ENCODE measurements around the gene BCR. TPM values are rescaled to one million over a fixed set of nuclear protein-coding genes. Genes with fewer than 3 reads are reported as not detected.

The BCR gene
- polyA plus RNA-seq, 1 experiment = 21.4 TPM

GRCh38 chr22:23251445-23252093 is 71.3 kb downstream of the BCR start:
- Histone ChIP-seq H3K9me3 (ENCODE audit: control insufficient read depth, insufficient read depth, low read length) (no peaks in the 10 kb centered on the region), H3K27ac (ENCODE audit: low read depth, low read length) (no peak overlapping the region), H3K4me3 (ENCODE audit: low read depth, low read length) (no peak overlapping the region), H3K27me3 (ENCODE audit: control insufficient read depth, insufficient read depth, low read length) (no peaks in the 10 kb centered on the region)
- TF ChIP-seq, protein P1, sequence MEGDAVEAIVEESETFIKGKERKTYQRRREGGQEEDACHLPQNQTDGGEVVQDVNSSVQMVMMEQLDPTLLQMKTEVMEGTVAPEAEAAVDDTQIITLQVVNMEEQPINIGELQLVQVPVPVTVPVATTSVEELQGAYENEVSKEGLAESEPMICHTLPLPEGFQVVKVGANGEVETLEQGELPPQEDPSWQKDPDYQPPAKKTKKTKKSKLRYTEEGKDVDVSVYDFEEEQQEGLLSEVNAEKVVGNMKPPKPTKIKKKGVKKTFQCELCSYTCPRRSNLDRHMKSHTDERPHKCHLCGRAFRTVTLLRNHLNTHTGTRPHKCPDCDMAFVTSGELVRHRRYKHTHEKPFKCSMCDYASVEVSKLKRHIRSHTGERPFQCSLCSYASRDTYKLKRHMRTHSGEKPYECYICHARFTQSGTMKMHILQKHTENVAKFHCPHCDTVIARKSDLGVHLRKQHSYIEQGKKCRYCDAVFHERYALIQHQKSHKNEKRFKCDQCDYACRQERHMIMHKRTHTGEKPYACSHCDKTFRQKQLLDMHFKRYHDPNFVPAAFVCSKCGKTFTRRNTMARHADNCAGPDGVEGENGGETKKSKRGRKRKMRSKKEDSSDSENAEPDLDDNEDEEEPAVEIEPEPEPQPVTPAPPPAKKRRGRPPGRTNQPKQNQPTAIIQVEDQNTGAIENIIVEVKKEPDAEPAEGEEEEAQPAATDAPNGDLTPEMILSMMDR (IDR thresholded peaks at IDR 0.05; ENCODE audit: low read depth, low read length) = no peak
- CTCF ChIA-PET = interaction anchor here (1.5 kb wide), 1 partner anchor 31 kb away, joined by 4 read pairs; no protein-coding TSS in a partner anchor
- POLR2A ChIA-PET = no interaction called here
- no peak for DNase-seq (ENCODE audit: low read depth, low spot score)

DNA sequence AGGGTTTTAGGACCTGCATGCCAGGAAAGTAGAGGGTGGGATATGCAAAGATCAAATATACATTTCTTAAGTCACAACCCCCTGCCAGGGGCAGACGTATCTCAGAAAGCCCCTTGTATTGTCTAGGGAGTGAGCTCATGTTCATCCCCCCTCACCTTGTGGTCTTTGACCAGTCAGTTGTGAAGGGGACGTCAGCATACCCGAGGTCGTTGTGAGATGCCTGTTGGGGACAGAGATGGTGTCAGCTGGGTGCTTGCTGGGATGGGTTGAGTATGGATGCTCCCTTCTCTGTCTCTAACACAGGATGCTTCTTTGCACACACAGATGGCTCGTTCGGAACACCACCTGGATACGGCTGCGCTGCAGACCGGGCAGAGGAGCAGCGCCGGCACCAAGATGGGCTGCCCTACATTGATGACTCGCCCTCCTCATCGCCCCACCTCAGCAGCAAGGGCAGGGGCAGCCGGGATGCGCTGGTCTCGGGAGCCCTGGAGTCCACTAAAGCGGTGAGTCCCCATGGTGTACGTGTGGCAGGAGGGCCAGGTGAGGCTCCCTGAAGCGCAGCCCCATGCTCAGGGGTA is 73.3 kb downstream of the BCR start:
- Histone ChIP-seq H3K4me3 (ENCODE audit: low read depth, low read length) (no peak overlapping the region), H3K9me3 (ENCODE audit: control insufficient read depth, insufficient read depth, low read length) (no peaks in the 10 kb centered on the region), H3K27me3 (ENCODE audit: control insufficient read depth, insufficient read depth, low read length) (no peaks in the 10 kb centered on the region), H3K27ac (ENCODE audit: low read depth, low read length) (no peak overlapping the region)
- ChIA-PET CTCF (no interaction called here), POLR2A (no interaction called here)
- no peak for DNase-seq (ENCODE audit: low read depth, low spot score)
- TF ChIP-seq, protein P1 (IDR thresholded peaks at IDR 0.05; ENCODE audit: low read depth, low read length) = no peak

GRCh38 chr22:23255506-23256170 is 75.3 kb downstream of the BCR start:
- Histone ChIP-seq H3K4me3 (ENCODE audit: low read depth, low read length) (no peak overlapping the region), H3K27ac (ENCODE audit: low read depth, low read length) (no peak overlapping the region), H3K9me3 (ENCODE audit: control insufficient read depth, insufficient read depth, low read length) (no peaks in the 10 kb centered on the region), H3K27me3 (ENCODE audit: control insufficient read depth, insufficient read depth, low read length) (no peaks in the 10 kb centered on the region)
- ChIA-PET POLR2A (no interaction called here), CTCF (interaction anchor here (0.5 kb wide), 1 partner anchor 49 kb away, joined by 3 read pairs; no protein-coding TSS in a partner anchor)
- TF ChIP-seq, protein P1 (IDR thresholded peaks at IDR 0.05; ENCODE audit: low read depth, low read length) = no peak
- no peak for DNase-seq (ENCODE audit: low read depth, low spot score)

DNA sequence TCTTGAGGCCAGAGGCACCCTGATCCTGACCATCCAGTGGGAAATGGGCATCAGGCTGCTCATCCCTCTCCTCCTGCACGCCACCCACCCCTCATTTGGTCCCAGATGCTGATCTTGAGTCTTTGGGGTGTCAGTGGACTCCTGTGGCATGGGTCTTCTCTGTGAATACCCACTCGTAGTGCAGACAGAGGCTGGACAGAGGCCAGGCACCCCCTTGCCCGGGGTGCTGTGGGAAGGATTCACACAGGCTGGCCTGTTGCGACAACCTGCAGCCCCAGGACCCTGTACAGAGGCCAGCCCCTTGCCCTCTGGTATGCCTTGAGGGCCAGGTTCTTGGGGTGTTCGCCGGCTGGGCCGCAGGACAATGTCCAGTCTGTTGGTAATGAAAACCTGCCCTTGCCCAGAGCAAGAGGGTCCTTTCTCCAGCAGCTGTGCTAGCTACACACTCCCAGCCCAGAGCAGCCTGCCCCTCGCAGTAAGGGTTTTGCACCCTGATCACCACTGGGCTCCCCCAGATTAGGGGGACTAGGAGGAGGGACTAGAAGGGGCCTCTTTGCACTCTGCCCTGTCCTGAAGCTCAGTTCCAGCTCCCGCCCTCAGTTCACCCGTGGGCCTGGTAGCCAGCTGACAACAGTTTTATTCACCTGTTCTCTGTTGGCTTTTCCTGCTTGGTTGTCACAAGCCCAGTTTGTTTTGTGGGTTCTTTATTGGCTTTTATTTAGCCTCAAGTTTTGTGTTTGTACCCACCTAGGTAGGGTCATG is 76.0 kb downstream of the BCR start:
- DNase-seq (ENCODE audit: low read depth, low spot score) = no peak
- Histone ChIP-seq H3K9me3 (ENCODE audit: control insufficient read depth, insufficient read depth, low read length) (no peaks in the 10 kb centered on the region), H3K4me3 (ENCODE audit: low read depth, low read length) (no peak overlapping the region), H3K27me3 (ENCODE audit: control insufficient read depth, insufficient read depth, low read length) (no peaks in the 10 kb centered on the region), H3K27ac (ENCODE audit: low read depth, low read length) (no peak overlapping the region)
- TF ChIP-seq, protein P1 (IDR thresholded peaks at IDR 0.05; ENCODE audit: low read depth, low read length) = no peak
- CTCF ChIA-PET = interaction anchor here (0.5 kb wide), 1 partner anchor 50 kb away, joined by 3 read pairs; no protein-coding TSS in a partner anchor
- POLR2A ChIA-PET = no interaction called here
